DMS53 treated with DMSO at 0.1 percent for 48 hours (cell line): ENCODE results near the gene FILIP1.

Experiments
- DNase-seq: peaks from one replicate; lab custom pipeline; 2025; ENCODE audit not compliant: unreplicated experiment; lab: John Stamatoyannopoulos, UW

FILIP1 gene

GRCh38 chr6:75347898-75348610 lies 145.5 kb downstream of the FILIP1 start:
- no peak for DNase-seq

DNA sequence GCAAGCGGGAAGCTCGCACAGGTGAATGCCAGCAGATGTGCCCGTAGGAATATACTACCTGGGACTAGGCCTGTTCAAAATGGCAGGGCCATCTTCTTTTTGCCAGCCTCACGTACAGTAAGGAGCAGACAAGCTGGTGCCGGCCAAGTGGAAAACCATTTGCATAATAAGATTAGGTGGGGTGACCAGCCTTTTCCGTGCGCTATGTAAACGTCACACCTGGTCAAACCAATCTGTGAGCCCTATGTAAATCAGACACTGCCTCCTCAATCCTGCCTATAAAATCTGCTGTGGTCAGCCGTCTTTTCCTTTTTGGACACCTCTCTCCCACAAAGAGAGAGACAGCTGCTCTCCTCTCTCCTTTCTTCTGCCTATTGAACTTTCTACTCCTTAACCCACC lies 148.2 kb downstream of the FILIP1 start:
- DNase-seq = no peak

DNA sequence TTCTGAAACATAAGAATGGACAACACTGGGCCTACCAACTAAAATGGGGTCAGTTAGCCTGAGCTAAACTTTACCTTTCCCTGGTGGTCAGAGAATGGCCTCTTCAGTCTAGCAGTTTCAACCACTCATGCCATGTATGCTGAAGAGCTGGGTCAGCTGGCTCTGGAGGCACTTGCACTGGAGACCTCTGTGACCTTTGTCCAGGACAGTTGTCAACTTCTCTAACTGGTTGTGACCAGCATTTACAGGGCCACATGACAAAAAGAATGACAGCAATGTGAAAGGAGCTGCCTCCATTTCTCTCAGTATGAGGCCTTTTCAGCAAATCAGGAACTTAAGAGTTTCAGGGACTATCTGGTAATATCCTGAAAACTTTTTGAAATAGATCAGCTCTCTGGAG lies 149.1 kb downstream of the FILIP1 start:
- DNase-seq = no peak

GRCh38 chr6:75344021-75344420 lies 149.6 kb downstream of the FILIP1 start:
- DNase-seq = no peak

- DNase-seq = no peak
These were observed 155.6 kb downstream of the FILIP1 start for GRCh38 chr6:75337835-75338580.

GRCh38 chr6:75334266-75335040 lies 159.1 kb downstream of the FILIP1 start:
- DNase-seq = peak; percentile 22

- no peak for DNase-seq
These were observed 159.9 kb downstream of the FILIP1 start for GRCh38 chr6:75333676-75334200.

DNA sequence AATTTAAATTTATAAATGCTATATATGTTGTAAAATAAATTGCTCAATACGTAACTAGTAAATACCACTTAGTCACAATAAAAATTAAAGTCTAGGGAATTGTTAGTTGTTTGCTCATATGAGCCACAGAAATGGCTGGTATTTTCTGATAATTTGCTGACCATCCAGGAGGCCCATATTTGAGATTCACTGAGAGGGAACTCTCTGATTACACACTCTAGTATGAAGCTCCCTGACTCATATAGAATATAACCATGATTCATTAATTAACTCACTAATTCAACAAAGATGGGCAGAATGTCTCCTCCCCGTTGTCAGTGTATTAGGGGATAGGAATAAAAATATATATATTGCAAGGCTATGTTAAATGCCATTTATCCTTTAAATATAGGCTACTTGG lies 162.4 kb downstream of the FILIP1 start:
- no peak for DNase-seq

DNA sequence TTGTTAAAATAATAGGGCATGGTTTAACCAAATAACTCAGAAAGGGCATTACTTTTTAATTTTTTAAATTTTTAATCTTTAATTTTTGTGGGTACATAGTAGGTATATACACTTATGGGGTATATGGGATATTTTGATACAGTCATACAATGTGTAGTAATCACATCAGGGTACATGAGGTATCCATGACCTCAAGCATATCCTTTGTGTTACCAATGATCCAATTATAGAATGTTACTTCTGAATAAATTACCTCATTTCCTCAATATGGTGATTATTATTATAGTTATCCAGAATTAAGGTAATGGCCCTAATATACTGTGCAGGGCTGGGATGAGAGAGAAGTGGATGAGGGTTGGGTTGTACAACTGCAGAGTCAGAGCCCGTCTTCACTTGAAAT lies 163.9 kb downstream of the FILIP1 start:
- no peak for DNase-seq

- DNase-seq = no peak
These were observed 165.8 kb downstream of the FILIP1 start for GRCh38 chr6:75327807-75328206.

- DNase-seq = no peak
These were observed 166.9 kb downstream of the FILIP1 start for GRCh38 chr6:75326557-75327258.

GRCh38 chr6:75318900-75319299 lies 174.7 kb downstream of the FILIP1 start:
- no peak for DNase-seq

GRCh38 chr6:75317503-75318206 lies 175.9 kb downstream of the FILIP1 start:
- DNase-seq = no peak

DNA sequence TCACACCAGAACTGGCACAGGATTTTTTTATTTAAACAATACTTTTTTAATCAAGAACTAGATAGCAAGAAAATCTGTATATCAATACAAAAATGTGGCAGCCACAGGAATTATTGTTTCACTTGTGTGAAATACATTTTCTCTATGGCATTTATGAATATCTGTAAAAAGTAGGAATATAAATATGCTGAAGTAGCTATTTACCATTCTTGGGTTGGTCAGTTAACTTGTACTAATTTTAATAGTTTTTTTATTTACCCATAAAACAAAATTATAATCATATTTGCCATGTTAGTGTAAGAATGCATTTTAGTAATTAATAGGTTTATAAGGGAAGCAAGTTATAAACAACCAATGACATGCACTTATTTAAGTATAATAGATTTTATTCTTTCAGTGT lies 177.6 kb downstream of the FILIP1 start:
- no peak for DNase-seq

DNA sequence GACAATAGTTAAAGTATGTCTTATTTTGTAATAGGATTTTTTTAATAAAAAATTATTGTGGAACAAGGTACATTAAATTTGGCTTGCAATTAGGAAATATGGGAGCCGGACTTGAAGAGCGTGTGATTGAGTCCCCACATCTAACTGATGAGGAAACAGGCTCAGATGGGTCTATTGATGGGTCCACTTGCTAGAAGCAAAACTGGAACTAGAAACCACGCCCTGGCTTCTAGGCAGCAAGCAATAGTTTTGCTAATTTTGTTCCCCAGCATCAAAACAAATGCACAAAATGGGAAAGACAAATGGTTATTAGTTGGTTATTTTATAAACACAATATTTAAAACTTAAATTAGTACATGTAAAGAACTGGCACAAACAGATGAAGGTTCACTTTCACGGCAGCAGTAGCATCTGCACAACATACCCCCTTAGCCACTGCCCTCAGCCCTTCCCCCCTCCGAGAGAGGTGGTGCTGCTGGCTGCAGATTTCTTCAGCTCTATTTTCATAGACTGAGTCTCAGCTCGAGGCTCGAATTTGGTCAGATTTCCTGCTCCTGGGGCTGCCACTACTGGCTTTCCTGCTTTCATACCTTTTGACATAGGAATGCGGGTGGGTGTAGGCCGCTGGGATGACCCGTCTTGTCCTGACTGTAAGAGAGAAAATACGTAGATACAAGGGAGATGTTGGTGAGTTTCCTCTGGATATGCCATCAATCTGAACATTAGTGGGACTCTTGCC lies 185.2 kb downstream of the FILIP1 start:
- no peak for DNase-seq

GRCh38 chr6:75307364-75308004 lies 186.1 kb downstream of the FILIP1 start:
- DNase-seq = no peak

- DNase-seq = no peak
These were observed 187.5 kb downstream of the FILIP1 start for GRCh38 chr6:75306064-75306463.

- no peak for DNase-seq
These were observed 188.0 kb downstream of the FILIP1 start for GRCh38 chr6:75305573-75305972.

- no peak for DNase-seq
These were observed 191.3 kb downstream of the FILIP1 start for GRCh38 chr6:75302280-75302679.
